Measurements from ENCODE around the gene CCDC3. TPM values are rescaled to one million over a fixed set of nuclear protein-coding genes. Genes with fewer than 3 reads are reported as not detected.

The CCDC3 gene
- total RNA-seq, 1 experiment from 2014 or later: not detected

GRCh38 chr10:12974491-12975199 is 26.9 kb downstream of the CCDC3 start:
- CTCF ChIA-PET: interaction anchor here (0.6 kb wide), 1 partner anchor 44 kb away, joined by 3 read pairs; no protein-coding TSS in a partner anchor

DNA sequence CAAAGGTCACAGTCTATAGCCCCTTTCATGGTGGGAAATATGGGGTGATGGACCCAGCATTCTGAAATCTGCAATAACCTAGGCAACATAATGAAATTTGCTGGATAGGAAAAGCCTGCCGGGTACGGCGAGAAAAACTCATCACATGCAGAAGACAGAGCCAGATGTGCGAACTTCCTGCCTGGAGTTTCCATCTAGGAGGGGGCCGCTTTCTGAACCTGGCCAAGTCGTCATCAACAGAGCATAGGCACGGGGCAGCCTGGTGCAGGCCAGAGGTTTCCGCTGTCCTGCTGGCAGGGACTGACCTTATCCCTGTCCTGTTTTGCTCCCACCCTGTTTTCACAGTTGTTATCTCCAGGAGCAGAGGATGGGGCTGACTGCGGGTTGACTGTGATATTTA is 27.4 kb downstream of the CCDC3 start:
- Histone ChIP-seq H3K36me3 (ENCODE audit: low read depth, low read length) (no peaks in the 10 kb centered on the region), H2AFZ (ENCODE audit: low read length) (no peak overlapping the region), H3K9me2 (replicated peaks; ENCODE audit: low read length) (no peaks in the 10 kb centered on the region), H3K4me1 (ENCODE audit: insufficient read depth, low read length) (no peaks in the 10 kb centered on the region), H3K4me2 (ENCODE audit: low read length) (no peak overlapping the region), H3K4me3 (ENCODE audit: low read length) (no peak overlapping the region), H3K27ac (ENCODE audit: low read length) (no peak overlapping the region), H4K20me1 (ENCODE audit: low read length) (no peaks in the 10 kb centered on the region), H3K79me2 (ENCODE audit: low read length) (no peaks in the 10 kb centered on the region), H3K27me3 (ENCODE audit: low read length) (no peaks in the 10 kb centered on the region), H3K9ac (ENCODE audit: low read length) (no peak overlapping the region), H3F3A (ENCODE audit: low read length, unreplicated experiment) (no peaks in the 10 kb centered on the region), H3K9me3 (ENCODE audit: low read length) (no peaks in the 10 kb centered on the region)
- ChIA-PET CTCF (no interaction called here), POLR2A (ENCODE audit: unreplicated experiment) (no interaction called here)
- no TSS peak for BruUV-seq (replicated peaks)
- no peak for DNase-seq
- no peak for ATAC-seq
- TF ChIP-seq EZH2phosphoT487 (IDR thresholded peaks at IDR 0.05; ENCODE audit: borderline replicate concordance, low read length) (no peak), EZH2 (IDR thresholded peaks at IDR 0.05; ENCODE audit: low read length, unreplicated experiment) (no peak)
- TF ChIP-seq, protein P1, sequence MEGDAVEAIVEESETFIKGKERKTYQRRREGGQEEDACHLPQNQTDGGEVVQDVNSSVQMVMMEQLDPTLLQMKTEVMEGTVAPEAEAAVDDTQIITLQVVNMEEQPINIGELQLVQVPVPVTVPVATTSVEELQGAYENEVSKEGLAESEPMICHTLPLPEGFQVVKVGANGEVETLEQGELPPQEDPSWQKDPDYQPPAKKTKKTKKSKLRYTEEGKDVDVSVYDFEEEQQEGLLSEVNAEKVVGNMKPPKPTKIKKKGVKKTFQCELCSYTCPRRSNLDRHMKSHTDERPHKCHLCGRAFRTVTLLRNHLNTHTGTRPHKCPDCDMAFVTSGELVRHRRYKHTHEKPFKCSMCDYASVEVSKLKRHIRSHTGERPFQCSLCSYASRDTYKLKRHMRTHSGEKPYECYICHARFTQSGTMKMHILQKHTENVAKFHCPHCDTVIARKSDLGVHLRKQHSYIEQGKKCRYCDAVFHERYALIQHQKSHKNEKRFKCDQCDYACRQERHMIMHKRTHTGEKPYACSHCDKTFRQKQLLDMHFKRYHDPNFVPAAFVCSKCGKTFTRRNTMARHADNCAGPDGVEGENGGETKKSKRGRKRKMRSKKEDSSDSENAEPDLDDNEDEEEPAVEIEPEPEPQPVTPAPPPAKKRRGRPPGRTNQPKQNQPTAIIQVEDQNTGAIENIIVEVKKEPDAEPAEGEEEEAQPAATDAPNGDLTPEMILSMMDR (conservative IDR thresholded peaks at IDR 0.05; ENCODE audit: low read depth, low read length): no peak
- intact Hi-C loops (cut with micrococcal nuclease): loop anchor here (2.0 kb wide), 1 partner anchor 255 kb away; no protein-coding TSS in a partner anchor

More at GRCh38 chr10:12974491-12975199, 26.9 kb downstream of the CCDC3 start:
- intact Hi-C loops (cut with micrococcal nuclease): loop anchor here (2.0 kb wide), 1 partner anchor 256 kb away; no protein-coding TSS in a partner anchor
- no peaks in the 10 kb centered on the region for H3K9me2 ChIP-seq (replicated peaks; ENCODE audit: low read length)
- no peak overlapping the region for H3K9ac ChIP-seq (ENCODE audit: low read length)
- no peaks in the 10 kb centered on the region for H3K36me3 ChIP-seq (ENCODE audit: low read depth, low read length)
- H3K4me3 ChIP-seq (ENCODE audit: low read length): no peak overlapping the region
- H3K27ac ChIP-seq (ENCODE audit: low read length): no peak overlapping the region
- DNase-seq (no peak), ATAC-seq (no peak)
- H3K9me3 ChIP-seq (ENCODE audit: low read length): no peaks in the 10 kb centered on the region
- H3K79me2 ChIP-seq (ENCODE audit: low read length): no peaks in the 10 kb centered on the region
- no peaks in the 10 kb centered on the region for H3K4me1 ChIP-seq (ENCODE audit: insufficient read depth, low read length)
- TF ChIP-seq, protein P1 (conservative IDR thresholded peaks at IDR 0.05; ENCODE audit: low read depth, low read length): no peak
- no peak for TF ChIP-seq EZH2 (IDR thresholded peaks at IDR 0.05; ENCODE audit: low read length, unreplicated experiment)
- TF ChIP-seq EZH2phosphoT487 (IDR thresholded peaks at IDR 0.05; ENCODE audit: borderline replicate concordance, low read length): no peak
- BruUV-seq (replicated peaks): no TSS peak
- POLR2A ChIA-PET (ENCODE audit: unreplicated experiment): no interaction called here
- H3K4me2 ChIP-seq (ENCODE audit: low read length): no peak overlapping the region
- no peak overlapping the region for H2AFZ ChIP-seq (ENCODE audit: low read length)
- no peaks in the 10 kb centered on the region for H4K20me1 ChIP-seq (ENCODE audit: low read length)
- H3K27me3 ChIP-seq (ENCODE audit: low read length): no peaks in the 10 kb centered on the region
- no peaks in the 10 kb centered on the region for H3F3A ChIP-seq (ENCODE audit: low read length, unreplicated experiment)

GRCh38 chr10:12973149-12973718 is 28.3 kb downstream of the CCDC3 start:
- H3K4me1 ChIP-seq (ENCODE audit: insufficient read depth, low read length): no peaks in the 10 kb centered on the region
- H3K9me2 ChIP-seq (replicated peaks; ENCODE audit: low read length): no peaks in the 10 kb centered on the region
- ATAC-seq (no peak), DNase-seq (no peak)
- H3K36me3 ChIP-seq (ENCODE audit: low read depth, low read length): no peaks in the 10 kb centered on the region
- TF ChIP-seq, protein P1 (conservative IDR thresholded peaks at IDR 0.05; ENCODE audit: low read depth, low read length): no peak
- TF ChIP-seq EZH2phosphoT487 (IDR thresholded peaks at IDR 0.05; ENCODE audit: borderline replicate concordance, low read length) (no peak), EZH2 (IDR thresholded peaks at IDR 0.05; ENCODE audit: low read length, unreplicated experiment) (no peak)
- H2AFZ ChIP-seq (ENCODE audit: low read length): no peak overlapping the region
- H3K27ac ChIP-seq (ENCODE audit: low read length): no peak overlapping the region
- no peak overlapping the region for H3K4me3 ChIP-seq (ENCODE audit: low read length)
- no peaks in the 10 kb centered on the region for H3K79me2 ChIP-seq (ENCODE audit: low read length)
- no peaks in the 10 kb centered on the region for H3K9me3 ChIP-seq (ENCODE audit: low read length)
- H3K9ac ChIP-seq (ENCODE audit: low read length): no peak overlapping the region
- no peak overlapping the region for H3K4me2 ChIP-seq (ENCODE audit: low read length)
- no TSS peak for BruUV-seq (replicated peaks)
- H3K27me3 ChIP-seq (ENCODE audit: low read length): no peaks in the 10 kb centered on the region
- ChIA-PET CTCF (no interaction called here), POLR2A (ENCODE audit: unreplicated experiment) (no interaction called here)
- no peaks in the 10 kb centered on the region for H4K20me1 ChIP-seq (ENCODE audit: low read length)
- no peaks in the 10 kb centered on the region for H3F3A ChIP-seq (ENCODE audit: low read length, unreplicated experiment)
- intact Hi-C loops (cut with micrococcal nuclease): no loop called here
